Measurements from ENCODE around the gene COBL. TPM values are rescaled to one million over a fixed set of nuclear protein-coding genes. Genes with fewer than 3 reads are reported as not detected.
A peak's percentile ranks its signal among the peaks of the same experiment; 100 is the strongest.

COBL gene
- total and polyA plus RNA-seq, 2 of the 4 experiments (the other 2 are of a cell fraction) = under 0.01 TPM; not detected in 1

DNA sequence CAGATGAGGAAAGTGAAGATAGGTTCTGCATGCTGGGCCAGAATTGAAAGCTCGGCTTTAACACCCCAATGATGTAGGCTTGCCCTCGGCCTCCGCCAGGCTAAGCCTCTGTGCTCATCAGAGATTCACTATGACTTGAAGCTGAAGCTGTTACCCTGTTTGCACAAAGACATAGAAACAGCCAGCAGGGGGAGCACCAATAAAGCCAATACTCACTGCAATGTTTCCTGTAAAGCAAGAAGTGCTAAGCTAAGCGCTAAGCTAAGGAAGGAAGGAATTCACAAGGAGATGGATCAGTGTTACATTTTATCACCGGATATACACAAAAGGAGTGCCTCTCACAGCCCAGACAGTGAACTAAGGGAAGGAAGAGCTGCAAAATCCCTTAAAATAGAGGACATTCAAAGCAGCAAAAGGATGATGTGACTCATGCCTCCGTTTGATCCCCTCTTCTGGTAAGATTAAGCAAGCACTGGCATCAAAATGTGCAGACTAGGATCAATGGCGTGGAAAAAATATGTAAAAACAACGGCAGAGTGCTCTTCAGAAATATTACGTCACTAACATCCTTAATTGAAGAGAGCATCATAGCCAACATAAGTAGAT lies 153.8 kb downstream of the COBL start:
- WGBS, 2 experiments (ENCODE audit: extremely low coverage in 2 of 2, insufficient read length in 1 of 2) = 4% methylated on average over 4 of the region's 9 CpGs; no CpG with 5 or more reads in 1 of the 2 experiments
- no peak overlapping the region for H3K4ac ChIP-seq (ENCODE audit: low read depth, low read length)
- no peak overlapping the region for H2AK5ac ChIP-seq (ENCODE audit: low read depth, low read length)
- no peak overlapping the region for H3K9ac ChIP-seq (ENCODE audit: low read depth, low read length)
- H3K79me1 ChIP-seq (ENCODE audit: low read depth in 1 of 2, low read length in 2 of 2) = no peaks in the 10 kb centered on the region
- no peak overlapping the region for H3K18ac ChIP-seq (ENCODE audit: low read depth, low read length)
- H3K14ac ChIP-seq (replicated peaks; ENCODE audit: low read depth, low read length) = no peak overlapping the region
- no peak overlapping the region for H2BK5ac ChIP-seq (ENCODE audit: low read depth, low read length, poor library complexity, severe bottlenecking)
- dilution Hi-C loops (cut with HindIII; ENCODE audit: low sequenced_read_pairs, unreplicated experiment) = no loop called here
- H2BK15ac ChIP-seq (ENCODE audit: low read depth, low read length) = no peak overlapping the region
- DNase-seq = peak; percentile 75
- H2BK20ac ChIP-seq (ENCODE audit: low read depth, low read length) = no peak overlapping the region
- peak overlapping the region; percentile 59 for H2AFZ ChIP-seq (replicated peaks; ENCODE audit: low read length, poor library complexity)
- H3K27ac ChIP-seq (ENCODE audit: insufficient read depth, low read length) = no peak overlapping the region
- intact Hi-C loops (cut with micrococcal nuclease) = loop anchor here (5.0 kb wide), 1 partner anchor 1071 kb away; the partner anchor contains the start of gene ZPBP
- ATAC-seq (ENCODE audit: low read depth) = peak; percentile 93
- H3K4me2 ChIP-seq (ENCODE audit: low read depth, low read length) = no peak overlapping the region
- no peak overlapping the region for H3K23ac ChIP-seq (ENCODE audit: low read depth, low read length)
- no peak overlapping the region for H4K91ac ChIP-seq (ENCODE audit: insufficient read depth, low read depth, low read length)
- ChIA-PET POLR2A (ENCODE audit: unreplicated experiment) (no interaction called here), CTCF (interaction anchor here (0.6 to 2.4 kb wide), 12 partner anchors 10 to 1139 kb away, joined by 3 to 10 read pairs (median 3); no protein-coding TSS in a partner anchor)
- no peaks in the 10 kb centered on the region for H3K4me1 ChIP-seq (ENCODE audit: control insufficient read depth, insufficient read depth, low read length)
- TF ChIP-seq MXI1 (IDR thresholded peaks at IDR 0.05; ENCODE audit: borderline replicate concordance, low read depth, low read length) = no peak
- no peak for TF ChIP-seq BHLHE40 (IDR thresholded peaks at IDR 0.05; ENCODE audit: low read depth, low read length)
- no peak for TF ChIP-seq POLR2A (IDR thresholded peaks at IDR 0.05; ENCODE audit: low read depth, low read length)
- peak; percentile 65 for TF ChIP-seq MAFK (IDR thresholded peaks at IDR 0.05; ENCODE audit: low read depth, low read length)
- peak; percentile 43 for TF ChIP-seq SMC3 (IDR thresholded peaks at IDR 0.05; ENCODE audit: low read depth, low read length)
- no peak for TF ChIP-seq CHD1 (IDR thresholded peaks at IDR 0.05; ENCODE audit: low read depth, low read length)
- no peak for TF ChIP-seq CEBPB (IDR thresholded peaks at IDR 0.05; ENCODE audit: low read depth, low read length)
- peak; percentile 73 for TF ChIP-seq CTCF (conservative IDR thresholded peaks at IDR 0.05; ENCODE audit: low read depth, low read length)
- no peak for TF ChIP-seq RFX5 (IDR thresholded peaks at IDR 0.05; ENCODE audit: low read depth, low read length)
- no peak for TF ChIP-seq NFE2L2 (IDR thresholded peaks at IDR 0.05; ENCODE audit: low read depth, low read length)
- TF ChIP-seq, protein P1, sequence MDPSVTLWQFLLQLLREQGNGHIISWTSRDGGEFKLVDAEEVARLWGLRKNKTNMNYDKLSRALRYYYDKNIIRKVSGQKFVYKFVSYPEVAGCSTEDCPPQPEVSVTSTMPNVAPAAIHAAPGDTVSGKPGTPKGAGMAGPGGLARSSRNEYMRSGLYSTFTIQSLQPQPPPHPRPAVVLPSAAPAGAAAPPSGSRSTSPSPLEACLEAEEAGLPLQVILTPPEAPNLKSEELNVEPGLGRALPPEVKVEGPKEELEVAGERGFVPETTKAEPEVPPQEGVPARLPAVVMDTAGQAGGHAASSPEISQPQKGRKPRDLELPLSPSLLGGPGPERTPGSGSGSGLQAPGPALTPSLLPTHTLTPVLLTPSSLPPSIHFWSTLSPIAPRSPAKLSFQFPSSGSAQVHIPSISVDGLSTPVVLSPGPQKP (IDR thresholded peaks at IDR 0.05; ENCODE audit: borderline replicate concordance, low read depth, low read length) = no peak
- TF ChIP-seq RAD21 (IDR thresholded peaks at IDR 0.05; ENCODE audit: low read length) = peak; percentile 54
- no peak for TF ChIP-seq RCOR1 (IDR thresholded peaks at IDR 0.05; ENCODE audit: insufficient replicate concordance, low read length)
- no peak for TF ChIP-seq USF2 (IDR thresholded peaks at IDR 0.05; ENCODE audit: low read depth, low read length)
- no peak for TF ChIP-seq MAZ (IDR thresholded peaks at IDR 0.05; ENCODE audit: borderline replicate concordance, low read depth, low read length)
- no peak for TF ChIP-seq FOS (IDR thresholded peaks at IDR 0.05; ENCODE audit: low read depth, low read length)
- no peak overlapping the region for H3K56ac ChIP-seq (ENCODE audit: extremely low read depth, insufficient read depth, low read length)
- no peaks in the 10 kb centered on the region for H3K36me3 ChIP-seq (ENCODE audit: control insufficient read depth, insufficient read depth, low read length)
- no peak overlapping the region for H4K5ac ChIP-seq (ENCODE audit: low read depth, low read length)
- BruUV-seq (replicated peaks) = no TSS peak
- H3K4me3 ChIP-seq (ENCODE audit: insufficient read depth, low read depth, low read length) = no peak overlapping the region
- no peaks in the 10 kb centered on the region for H3K9me3 ChIP-seq (ENCODE audit: control insufficient read depth, insufficient read depth, low read length)
- no peak overlapping the region for H4K8ac ChIP-seq (ENCODE audit: low read depth in 2 of 2, low read length in 2 of 2)
- no peaks in the 10 kb centered on the region for H3K9me1 ChIP-seq (ENCODE audit: insufficient read depth, low read length)
- peaks cover 10% of the 10 kb centered on the region; the same call in 1 of the 2 replicates for H3K27me3 ChIP-seq (ENCODE audit: control insufficient read depth, insufficient read depth, low read length)
- in situ Hi-C loops (cut with MboI; ENCODE audit: low sequenced_read_pairs) = loop anchor here (25.0 kb wide), 1 partner anchor 1026 kb away; no protein-coding TSS in a partner anchor
- no peak overlapping the region for H2AK9ac ChIP-seq (replicated peaks; ENCODE audit: low read depth, low read length, poor library complexity)
- no peak overlapping the region for H2BK120ac ChIP-seq (ENCODE audit: low read depth, low read length)
- H4K20me1 ChIP-seq (ENCODE audit: insufficient read depth, low read length) = no peaks in the 10 kb centered on the region

All from IMR-90 (cell line).